ENCODE results near the gene C10orf90.

The C10orf90 gene

GRCh38 chr10:126670056-126670894 lies at the start of gene C10orf90:
TSS of gene C10orf90 (minus strand) at chr10:126670693. CDS start at chr10:126670480, 213 bp downstream.
- H3K36me3 Mint-ChIP-seq: peaks cover 2% of the 10 kb centered on the region
- no peaks in the 10 kb centered on the region for H3K4me1 Mint-ChIP-seq
- H3K27me3 Mint-ChIP-seq: no peaks in the 10 kb centered on the region
- CTCF ChIA-PET: no interaction called here
- H3K9me3 Mint-ChIP-seq: peaks cover 13% of the 10 kb centered on the region
- no peak within 1 kb of the TSS for H3K4me3 Mint-ChIP-seq
- no peak within 1 kb of the TSS for H3K27ac Mint-ChIP-seq
- no peak for DNase-seq

GRCh38 chr10:126716366-126716765 lies 45.9 kb upstream of the C10orf90 start:
- Mint-ChIP-seq H3K27ac (no peak overlapping the region), H3K36me3 (no peaks in the 10 kb centered on the region), H3K4me3 (no peak overlapping the region), H3K4me1 (no peaks in the 10 kb centered on the region), H3K9me3 (peaks cover 10% of the 10 kb centered on the region), H3K27me3 (no peaks in the 10 kb centered on the region)
- no peak for DNase-seq
- CTCF ChIA-PET: no interaction called here

GRCh38 chr10:126713594-126713993 lies 43.1 kb upstream of the C10orf90 start:
- Mint-ChIP-seq H3K4me3 (no peak overlapping the region), H3K4me1 (no peaks in the 10 kb centered on the region), H3K27me3 (no peaks in the 10 kb centered on the region), H3K9me3 (peaks cover 7% of the 10 kb centered on the region), H3K27ac (no peak overlapping the region), H3K36me3 (no peaks in the 10 kb centered on the region)
- no peak for DNase-seq
- CTCF ChIA-PET: no interaction called here

- H3K9me3 Mint-ChIP-seq: peaks cover 1% of the 10 kb centered on the region
- H3K4me1 Mint-ChIP-seq: no peaks in the 10 kb centered on the region
- H3K4me3 Mint-ChIP-seq: no peak overlapping the region
- H3K27ac Mint-ChIP-seq: no peak overlapping the region
- CTCF ChIA-PET: no interaction called here
- H3K36me3 Mint-ChIP-seq: no peaks in the 10 kb centered on the region
- DNase-seq: no peak
- no peaks in the 10 kb centered on the region for H3K27me3 Mint-ChIP-seq
These were observed 42.2 kb upstream of the C10orf90 start for GRCh38 chr10:126712681-126713080.

- no peak for DNase-seq
- Mint-ChIP-seq H3K4me3 (no peak overlapping the region), H3K27ac (no peak overlapping the region), H3K27me3 (no peaks in the 10 kb centered on the region), H3K9me3 (no peaks in the 10 kb centered on the region), H3K36me3 (no peaks in the 10 kb centered on the region), H3K4me1 (no peaks in the 10 kb centered on the region)
- CTCF ChIA-PET: no interaction called here
These were observed 35.6 kb upstream of the C10orf90 start for GRCh38 chr10:126705951-126706565.

- Mint-ChIP-seq H3K27ac (no peak overlapping the region), H3K9me3 (no peaks in the 10 kb centered on the region), H3K4me1 (no peaks in the 10 kb centered on the region), H3K36me3 (no peaks in the 10 kb centered on the region), H3K27me3 (no peaks in the 10 kb centered on the region), H3K4me3 (no peak overlapping the region)
- no peak for DNase-seq
- CTCF ChIA-PET: no interaction called here
These were observed 34.6 kb upstream of the C10orf90 start for GRCh38 chr10:126705131-126705530.

- Mint-ChIP-seq H3K9me3 (no peaks in the 10 kb centered on the region), H3K4me3 (no peak overlapping the region), H3K36me3 (no peaks in the 10 kb centered on the region), H3K27ac (no peak overlapping the region), H3K27me3 (no peaks in the 10 kb centered on the region), H3K4me1 (no peaks in the 10 kb centered on the region)
- DNase-seq: no peak
- CTCF ChIA-PET: no interaction called here
These were observed 34.2 kb upstream of the C10orf90 start for GRCh38 chr10:126704649-126705048.

GRCh38 chr10:126702181-126702580 lies 31.7 kb upstream of the C10orf90 start:
- DNase-seq: no peak
- no peaks in the 10 kb centered on the region for H3K36me3 Mint-ChIP-seq
- no peaks in the 10 kb centered on the region for H3K4me1 Mint-ChIP-seq

GRCh38 chr10:126701526-126701925 lies 31.0 kb upstream of the C10orf90 start:
- H3K9me3 Mint-ChIP-seq: peaks cover 5% of the 10 kb centered on the region
- no peak overlapping the region for H3K27ac Mint-ChIP-seq
- DNase-seq: no peak
- no peak overlapping the region for H3K4me3 Mint-ChIP-seq
- H3K36me3 Mint-ChIP-seq: no peaks in the 10 kb centered on the region
- H3K27me3 Mint-ChIP-seq: no peaks in the 10 kb centered on the region
- H3K4me1 Mint-ChIP-seq: no peaks in the 10 kb centered on the region
- CTCF ChIA-PET: no interaction called here

More at GRCh38 chr10:126702181-126702580, 31.7 kb upstream of the C10orf90 start:
- no peak overlapping the region for H3K4me3 Mint-ChIP-seq
- CTCF ChIA-PET: no interaction called here
- peaks cover 5% of the 10 kb centered on the region for H3K9me3 Mint-ChIP-seq
- no peak overlapping the region for H3K27ac Mint-ChIP-seq
- H3K27me3 Mint-ChIP-seq: no peaks in the 10 kb centered on the region

GRCh38 chr10:126696684-126697083 lies 26.2 kb upstream of the C10orf90 start:
- peaks cover 8% of the 10 kb centered on the region for H3K9me3 Mint-ChIP-seq
- no peaks in the 10 kb centered on the region for H3K36me3 Mint-ChIP-seq
- no peak overlapping the region for H3K4me3 Mint-ChIP-seq
- H3K27ac Mint-ChIP-seq: no peak overlapping the region
- H3K4me1 Mint-ChIP-seq: no peaks in the 10 kb centered on the region
- no peaks in the 10 kb centered on the region for H3K27me3 Mint-ChIP-seq
- CTCF ChIA-PET: no interaction called here
- DNase-seq: no peak

- Mint-ChIP-seq H3K9me3 (peaks cover 6% of the 10 kb centered on the region), H3K4me1 (no peaks in the 10 kb centered on the region), H3K4me3 (no peak overlapping the region), H3K27ac (no peak overlapping the region), H3K27me3 (no peaks in the 10 kb centered on the region), H3K36me3 (no peaks in the 10 kb centered on the region)
- CTCF ChIA-PET: no interaction called here
- DNase-seq: no peak
These were observed 21.0 kb upstream of the C10orf90 start for GRCh38 chr10:126691456-126691855.

- no peaks in the 10 kb centered on the region for H3K4me1 Mint-ChIP-seq
- CTCF ChIA-PET: no interaction called here
- no peak overlapping the region for H3K27ac Mint-ChIP-seq
- no peaks in the 10 kb centered on the region for H3K36me3 Mint-ChIP-seq
- H3K4me3 Mint-ChIP-seq: no peak overlapping the region
- H3K9me3 Mint-ChIP-seq: peaks cover 6% of the 10 kb centered on the region
- no peak for DNase-seq
- no peaks in the 10 kb centered on the region for H3K27me3 Mint-ChIP-seq
These were observed 20.0 kb upstream of the C10orf90 start for GRCh38 chr10:126690534-126690933.

GRCh38 chr10:126689461-126689994 lies 19.0 kb upstream of the C10orf90 start:
- H3K27me3 Mint-ChIP-seq: no peaks in the 10 kb centered on the region
- no peaks in the 10 kb centered on the region for H3K36me3 Mint-ChIP-seq
- no peak for DNase-seq
- CTCF ChIA-PET: no interaction called here
- no peak overlapping the region for H3K4me3 Mint-ChIP-seq
- peaks cover 3% of the 10 kb centered on the region for H3K9me3 Mint-ChIP-seq
- H3K27ac Mint-ChIP-seq: no peak overlapping the region
- no peaks in the 10 kb centered on the region for H3K4me1 Mint-ChIP-seq

- Mint-ChIP-seq H3K4me3 (no peak overlapping the region), H3K36me3 (no peaks in the 10 kb centered on the region), H3K27me3 (no peaks in the 10 kb centered on the region), H3K4me1 (no peaks in the 10 kb centered on the region), H3K9me3 (peaks cover 6% of the 10 kb centered on the region), H3K27ac (no peak overlapping the region)
- CTCF ChIA-PET: no interaction called here
- no peak for DNase-seq
These were observed 16.7 kb upstream of the C10orf90 start for GRCh38 chr10:126687121-126687606.

GRCh38 chr10:126686719-126687118 lies 16.2 kb upstream of the C10orf90 start:
- H3K4me1 Mint-ChIP-seq: no peaks in the 10 kb centered on the region
- no peak for DNase-seq
- H3K27ac Mint-ChIP-seq: no peak overlapping the region
- H3K27me3 Mint-ChIP-seq: no peaks in the 10 kb centered on the region
- H3K9me3 Mint-ChIP-seq: peaks cover 6% of the 10 kb centered on the region
- no peak overlapping the region for H3K4me3 Mint-ChIP-seq
- H3K36me3 Mint-ChIP-seq: no peaks in the 10 kb centered on the region
- CTCF ChIA-PET: no interaction called here

Data from activated naive CD4-positive, alpha-beta T cell treated with anti-CD3 and anti-CD28 coated beads, Interleukin-2, amount 10 ng/mL, durations not matched to agents 7 days and 5 days (primary cell).